HG02885 (cell line): Measurements from ENCODE around the gene OLFML2B.

ENCODE experiments used
- ATAC-seq: cut with Tn5 transposase; IDR thresholded peaks from one replicate; pipeline ENCODE4 v1.9.1; 2021; ENCODE audit warnings: mild to moderate bottlenecking; ENCODE audit not compliant: unreplicated experiment, poor library complexity

OLFML2B gene

DNA sequence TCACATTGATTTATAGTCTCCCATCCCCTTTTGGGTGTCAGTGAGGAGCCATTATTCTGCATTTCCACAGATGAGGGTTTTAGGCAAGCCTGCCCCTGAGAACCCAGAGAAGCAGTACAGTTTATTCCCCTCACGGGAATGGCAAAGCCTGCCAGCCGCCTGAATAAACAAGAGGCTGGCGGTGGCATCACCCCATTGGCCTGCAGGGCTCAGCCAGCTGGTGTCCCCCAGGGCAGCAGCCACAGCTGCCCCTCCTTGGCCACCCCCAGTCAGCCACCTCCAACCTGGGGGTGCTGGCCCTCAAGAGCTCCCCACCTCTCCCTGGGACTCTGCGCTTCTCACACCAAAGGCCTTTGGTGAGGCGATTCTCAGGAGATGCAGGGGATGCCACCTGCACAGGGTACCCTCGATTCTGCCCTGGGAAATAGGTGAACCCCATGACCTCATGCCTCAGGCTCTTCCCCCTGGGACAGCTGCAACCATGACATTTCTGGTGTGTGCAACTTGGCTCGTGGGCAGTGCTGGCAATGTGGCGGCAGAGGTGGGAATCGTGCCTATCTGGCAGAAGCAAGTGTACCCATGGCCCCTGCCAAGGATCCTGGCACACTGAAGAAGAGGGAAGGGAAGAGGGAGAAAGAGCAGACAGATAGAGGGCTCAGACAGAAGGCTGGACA lies 14.0 kb downstream of the OLFML2B start:
- ATAC-seq, result no peak

DNA sequence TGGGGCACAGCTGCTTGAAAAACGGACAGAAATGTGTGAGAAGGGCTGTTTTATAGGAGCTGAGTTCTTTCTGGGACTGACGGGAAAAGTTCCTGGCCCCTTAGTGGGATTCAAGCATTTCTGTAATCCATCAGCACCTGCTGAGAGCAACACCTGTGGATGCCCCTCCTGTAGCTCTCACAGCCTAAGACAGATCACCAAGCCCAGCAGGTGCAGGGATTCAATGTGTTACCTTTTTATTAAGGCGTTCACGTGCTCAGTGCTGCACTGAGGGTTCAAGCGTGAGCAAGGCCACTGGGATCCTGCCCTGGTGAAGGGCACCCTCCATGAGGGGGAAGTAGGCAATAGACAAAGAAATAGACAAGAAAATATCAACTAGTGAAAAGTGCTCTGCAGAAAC lies 14.9 kb downstream of the OLFML2B start:
- ATAC-seq, result no peak

DNA sequence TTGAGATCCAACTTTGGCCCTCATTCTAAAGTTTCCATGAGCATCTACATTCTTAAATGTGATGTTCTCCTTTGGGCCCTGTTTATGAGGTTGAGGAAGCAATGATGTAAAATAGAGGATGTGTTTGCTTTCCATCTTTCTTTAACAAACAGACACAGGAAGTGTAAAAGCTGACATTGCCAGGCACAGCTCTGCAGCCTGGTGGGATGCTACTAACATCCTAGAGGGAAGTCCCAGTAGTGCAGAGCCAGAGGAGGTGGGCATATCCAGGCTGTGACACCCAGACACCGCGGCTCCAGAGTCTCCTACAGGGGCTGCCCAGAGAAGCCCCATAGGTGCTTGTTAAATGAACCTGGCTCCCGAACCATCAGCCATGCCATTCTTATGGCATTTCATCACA lies 16.2 kb downstream of the OLFML2B start:
- no peak for ATAC-seq

DNA sequence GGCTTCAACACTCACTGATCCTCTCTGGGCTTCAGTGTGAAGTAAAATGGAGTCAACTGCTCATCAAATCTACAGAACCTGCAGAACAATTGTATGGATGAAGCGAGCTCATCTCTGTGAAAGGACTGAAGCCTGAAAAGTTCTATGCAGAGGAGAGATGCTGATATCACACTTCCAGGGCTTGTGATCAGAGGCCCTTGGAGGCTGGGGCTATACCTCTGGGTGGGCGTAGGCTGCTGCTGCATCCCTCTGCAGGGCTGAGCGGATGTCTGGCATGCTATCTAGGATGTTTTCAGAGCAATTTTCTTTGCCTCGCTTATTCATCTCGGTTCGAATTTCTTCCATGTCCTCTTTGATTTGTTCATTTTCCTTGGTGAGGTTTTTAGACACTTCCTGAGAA lies 17.6 kb downstream of the OLFML2B start:
- ATAC-seq, result no peak

DNA sequence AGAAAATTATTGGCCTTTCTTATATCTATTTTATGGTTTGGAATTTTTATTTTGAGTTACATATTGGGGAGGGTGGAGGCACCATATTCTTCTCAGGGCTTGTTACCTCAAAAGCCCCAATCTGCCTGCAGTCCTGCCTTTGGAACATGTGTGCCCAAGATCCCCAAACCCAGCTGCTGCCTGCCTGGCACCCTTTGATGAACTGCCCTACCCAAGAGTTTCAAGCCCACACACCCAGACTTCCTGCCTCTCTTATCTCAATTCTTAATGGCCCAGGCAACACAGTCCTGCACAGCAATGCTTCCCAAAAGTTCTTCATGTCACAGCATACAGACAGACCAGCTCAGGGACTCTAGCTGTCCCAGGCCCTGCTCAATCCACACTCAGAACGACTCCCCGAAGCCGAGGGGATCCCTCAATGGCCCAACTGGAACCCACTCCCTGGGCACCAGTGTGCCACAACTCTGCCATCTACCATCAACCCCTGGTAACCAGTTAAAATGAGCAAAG lies 19.2 kb downstream of the OLFML2B start:
- ATAC-seq, result no peak

DNA sequence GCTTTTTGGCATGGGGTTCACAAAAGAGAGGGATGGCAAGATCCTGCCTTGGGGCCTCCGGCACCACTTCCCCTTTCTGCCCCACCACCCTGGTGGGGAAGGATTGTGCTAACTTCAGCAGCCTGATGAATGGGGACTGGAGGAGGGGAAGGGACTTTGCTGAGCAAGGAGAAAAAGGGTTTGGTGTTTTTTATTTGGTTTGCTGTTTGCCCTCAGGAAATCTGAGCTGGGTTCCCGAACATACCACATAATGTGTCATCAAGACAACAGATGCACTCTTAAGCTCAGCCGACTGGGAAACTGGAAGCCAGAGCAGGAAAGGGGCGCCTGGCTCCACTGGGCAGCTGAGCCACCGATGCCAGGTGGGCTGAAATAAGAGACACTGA lies 19.8 kb downstream of the OLFML2B start:
- no peak for ATAC-seq

DNA sequence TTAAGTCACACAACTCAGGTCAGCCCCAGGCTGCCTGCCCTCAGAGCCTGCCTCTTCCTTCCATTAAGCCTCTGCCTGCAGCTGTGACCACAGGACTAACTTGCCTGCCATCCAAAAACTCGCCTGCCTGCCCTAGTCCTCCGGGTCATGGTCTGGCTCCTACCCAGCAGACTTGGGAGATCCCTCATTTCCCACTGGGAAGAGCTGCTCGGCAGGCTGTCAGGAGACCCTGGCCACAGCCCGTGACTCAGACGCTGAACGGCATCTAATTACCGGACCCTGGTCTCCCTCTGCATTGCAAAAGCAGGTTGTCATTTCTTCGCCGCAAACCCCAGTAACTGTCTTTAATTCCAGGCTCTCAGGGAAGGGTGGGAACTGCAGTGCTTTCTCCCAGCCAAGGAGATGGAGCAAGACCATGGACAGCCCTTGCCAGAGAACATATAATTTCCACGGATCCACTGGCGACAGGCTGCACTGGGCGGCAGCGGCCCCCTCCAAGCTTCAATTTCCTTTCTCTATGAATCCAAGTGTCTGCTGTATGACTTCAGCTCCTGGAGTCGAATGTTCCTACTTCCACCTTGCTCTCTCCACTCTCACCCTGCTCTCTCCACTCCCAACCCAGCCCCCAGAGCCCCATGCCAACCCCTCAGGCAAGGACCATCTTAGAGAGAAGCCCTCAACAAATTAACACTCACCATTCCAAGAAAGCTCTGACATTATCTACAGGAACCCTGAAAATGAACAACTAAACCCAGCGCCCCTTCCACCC lies 20.4 kb downstream of the OLFML2B start:
- ATAC-seq, result no peak

DNA sequence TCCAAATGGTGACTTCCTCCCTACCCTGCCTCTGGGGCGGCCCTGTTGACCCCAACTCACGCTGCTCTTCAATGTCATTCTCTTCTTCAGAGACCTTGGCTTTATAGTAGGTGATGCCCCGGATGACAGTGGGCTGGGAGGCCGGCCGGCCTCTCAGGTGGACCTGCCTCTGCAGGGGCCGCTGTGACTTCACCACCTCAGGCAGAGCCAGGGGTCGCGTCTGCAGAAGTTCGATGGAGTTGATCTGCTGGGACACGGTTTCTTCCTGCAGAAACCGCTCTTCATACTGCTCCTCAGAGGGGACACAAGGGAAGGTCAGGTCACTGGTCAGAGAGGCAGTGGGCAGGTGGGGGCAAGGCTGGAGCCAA lies 23.6 kb downstream of the OLFML2B start:
- no peak for ATAC-seq

DNA sequence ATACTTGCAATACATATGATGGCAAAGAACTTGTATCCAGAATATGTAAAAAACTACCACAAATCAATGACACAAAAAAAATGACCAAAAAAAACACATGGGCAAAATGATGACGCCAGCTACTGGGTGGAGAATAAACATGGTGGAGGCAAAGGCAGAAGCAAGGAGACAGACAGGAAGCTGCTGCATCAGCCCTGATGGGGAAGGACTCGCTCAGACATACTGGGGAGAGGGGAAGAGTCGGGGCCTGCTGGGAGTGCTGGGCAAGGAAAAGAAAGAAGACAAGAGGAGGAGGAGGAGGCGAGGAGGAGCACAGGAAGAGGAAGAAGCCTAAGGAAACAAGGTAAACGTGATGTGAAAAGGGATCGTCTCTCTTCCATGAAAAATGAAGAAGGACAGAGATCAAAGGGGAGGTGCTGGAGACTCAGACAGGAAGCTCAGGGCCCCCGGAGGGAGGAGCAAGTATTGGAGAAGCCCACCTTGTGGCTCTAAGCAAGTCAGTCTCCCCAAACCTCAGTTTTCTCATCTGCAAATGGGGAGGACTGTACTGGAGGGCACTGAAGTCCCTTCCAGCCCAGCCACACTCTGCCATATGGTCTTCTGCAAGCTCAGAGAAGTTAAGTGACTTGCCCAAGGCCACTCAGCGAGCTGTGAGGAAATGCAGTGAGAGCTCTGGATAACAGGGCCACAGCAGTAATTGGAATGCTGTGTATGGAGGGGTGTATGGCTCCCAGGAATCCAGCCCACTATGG lies 24.2 kb downstream of the OLFML2B start:
- no peak for ATAC-seq

DNA sequence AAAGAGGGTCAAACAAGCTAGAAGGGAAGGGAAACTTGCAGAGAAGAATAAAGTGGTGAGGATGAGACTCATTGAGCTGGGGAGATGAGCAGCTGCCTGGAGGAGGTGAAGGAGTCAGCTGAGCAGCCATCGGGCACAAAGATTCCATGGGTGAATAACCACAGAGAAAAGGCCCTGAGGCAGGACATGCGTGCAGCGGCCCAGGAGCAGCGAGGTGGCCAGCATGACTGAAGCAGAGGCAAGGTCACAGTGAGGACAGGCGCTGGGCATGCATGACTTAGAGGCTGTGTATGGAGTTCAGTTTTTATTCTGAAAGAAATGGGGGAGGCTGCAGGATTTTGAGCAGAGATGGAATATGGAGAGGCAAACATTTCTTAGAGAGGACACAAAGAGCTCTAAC lies 24.9 kb downstream of the OLFML2B start:
- ATAC-seq, result no peak

DNA sequence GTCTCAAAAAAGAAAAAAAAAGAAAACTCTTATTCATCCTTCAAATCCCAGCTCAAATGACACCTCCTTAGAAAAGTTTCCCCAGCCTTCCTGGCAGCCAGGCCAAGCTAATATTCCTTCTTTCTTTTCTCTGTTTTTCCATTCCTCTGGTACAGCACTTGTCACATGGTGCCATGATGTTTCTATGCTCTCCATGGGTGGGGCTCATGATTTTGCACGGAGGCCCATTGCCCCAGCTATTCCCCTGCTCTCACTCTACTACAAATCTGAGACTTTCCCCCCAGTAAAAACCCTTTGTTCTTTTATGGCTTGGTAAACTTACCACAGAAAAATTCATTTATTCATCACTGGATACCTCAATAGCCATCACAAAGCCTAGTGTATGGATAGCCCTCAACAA lies 26.5 kb downstream of the OLFML2B start:
- ATAC-seq, result no peak

DNA sequence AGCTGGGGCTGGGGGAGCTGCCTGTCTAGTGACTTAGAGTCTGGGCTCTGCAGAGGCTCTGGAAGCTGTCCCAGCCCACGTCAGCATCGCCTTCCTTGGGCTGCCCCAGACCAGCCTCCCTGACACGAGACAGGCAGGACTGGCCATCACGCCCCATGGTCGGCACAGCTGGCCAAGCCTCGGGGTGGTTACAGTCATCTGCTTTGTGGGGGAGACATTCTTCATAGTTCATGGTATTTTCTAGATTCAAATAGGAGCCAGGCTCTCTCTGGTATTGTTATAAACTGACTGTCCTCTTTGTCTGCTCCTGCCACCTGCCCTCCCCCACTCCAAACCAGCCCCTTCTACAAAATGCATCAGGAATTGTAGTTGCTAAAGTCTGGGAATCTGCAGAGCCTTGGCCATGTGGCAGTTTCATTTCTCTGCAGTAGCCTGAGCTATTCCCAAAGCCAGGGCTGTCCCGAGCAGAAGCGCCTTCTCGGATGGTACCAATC lies 29.4 kb downstream of the OLFML2B start:
- ATAC-seq, result no peak

DNA sequence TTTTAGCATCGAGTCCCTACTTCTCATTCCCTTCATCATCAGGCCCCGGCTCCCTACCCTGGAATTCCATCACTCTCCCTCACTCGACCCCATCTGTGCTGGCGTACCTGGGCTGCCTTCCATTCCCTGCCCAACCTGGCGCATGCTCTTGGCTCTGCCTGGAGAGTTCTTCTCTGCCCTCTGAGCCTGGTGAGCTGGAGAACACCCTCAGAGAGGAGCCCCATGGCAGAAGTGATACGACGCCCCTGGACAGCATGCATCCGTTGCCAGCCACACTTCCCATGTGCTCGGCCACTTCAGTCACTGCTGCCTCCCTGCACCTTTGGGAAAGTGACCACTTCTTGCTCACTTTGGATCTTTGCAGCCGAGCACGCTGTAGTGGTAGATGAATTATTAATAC lies 30.1 kb downstream of the OLFML2B start:
- no peak for ATAC-seq

DNA sequence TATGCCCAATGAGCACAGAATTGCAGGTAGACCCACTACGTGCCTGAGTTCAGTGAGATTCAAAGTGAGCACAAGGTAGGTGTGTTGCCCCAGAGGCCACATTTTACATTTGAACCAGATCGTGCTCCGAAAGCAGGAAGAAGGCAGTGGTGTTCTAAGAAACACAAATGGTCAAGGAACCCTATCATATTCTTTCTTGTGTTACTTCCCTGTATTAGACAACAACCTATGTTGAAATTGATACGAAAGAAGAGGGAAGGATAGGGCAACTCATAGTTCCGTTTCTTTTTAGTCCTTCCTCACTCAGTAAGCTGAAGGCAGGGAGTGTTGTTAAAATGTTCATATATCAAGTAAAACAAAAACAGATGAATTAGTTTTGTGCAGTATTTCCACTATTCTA lies 33.9 kb downstream of the OLFML2B start:
- ATAC-seq, result no peak

DNA sequence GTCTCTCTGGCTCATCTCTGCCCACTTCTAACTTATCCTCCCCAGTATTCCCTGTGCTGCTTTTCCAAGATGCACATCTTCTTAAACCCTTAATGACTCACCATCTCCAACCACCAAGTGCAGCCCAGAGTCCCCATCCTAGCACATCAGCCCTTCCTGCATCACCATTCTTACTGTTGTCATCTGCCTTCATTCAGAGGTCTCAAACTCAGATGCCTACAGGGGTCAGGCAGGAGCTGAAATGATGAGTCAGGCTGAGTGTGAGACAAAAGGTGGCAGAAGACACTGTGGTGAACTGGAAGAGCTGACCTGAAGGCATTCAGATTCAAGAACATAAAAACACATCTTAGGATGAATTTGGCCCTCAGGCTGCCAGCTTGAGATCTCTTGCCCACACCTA lies 34.6 kb downstream of the OLFML2B start:
- ATAC-seq, result no peak

DNA sequence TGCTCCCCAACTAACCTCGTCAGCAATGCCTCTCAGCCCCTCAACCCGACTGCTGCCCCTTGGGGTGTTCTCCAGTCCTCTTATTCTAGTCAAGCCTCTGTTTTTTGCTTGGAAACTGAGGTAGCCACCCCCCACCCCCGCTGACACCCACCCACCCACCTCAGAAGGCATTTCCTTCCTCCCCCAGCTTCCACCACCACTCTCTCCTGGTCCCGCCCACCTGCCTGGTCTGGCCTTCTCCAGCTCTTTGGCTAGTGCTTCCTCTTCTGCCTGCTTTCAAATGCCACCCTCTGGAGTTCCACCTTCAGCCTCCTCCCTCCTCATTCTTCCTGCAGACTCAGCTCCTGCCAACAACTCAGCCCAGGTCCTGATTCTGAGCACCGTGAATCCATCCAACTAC lies 35.3 kb downstream of the OLFML2B start:
- no peak for ATAC-seq

DNA sequence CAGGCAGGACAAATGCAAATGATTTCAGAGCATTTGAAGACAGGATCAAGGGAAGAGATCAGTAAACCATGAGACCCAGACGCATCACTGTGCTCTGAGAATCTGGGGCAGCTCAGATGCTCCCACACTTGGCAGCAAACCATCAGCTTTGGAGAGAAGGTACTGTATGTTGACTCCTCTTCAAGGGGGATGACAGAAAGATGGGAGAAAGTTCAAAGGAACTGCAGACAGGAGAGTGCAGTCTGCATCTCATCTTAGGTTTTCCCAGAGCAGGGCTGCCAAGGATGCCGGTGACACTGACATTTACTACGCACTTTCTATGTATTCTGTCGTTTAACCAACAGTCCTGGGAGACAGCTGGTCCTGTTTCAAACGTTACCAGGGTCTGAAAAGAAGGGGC lies 35.8 kb downstream of the OLFML2B start:
- no peak for ATAC-seq

DNA sequence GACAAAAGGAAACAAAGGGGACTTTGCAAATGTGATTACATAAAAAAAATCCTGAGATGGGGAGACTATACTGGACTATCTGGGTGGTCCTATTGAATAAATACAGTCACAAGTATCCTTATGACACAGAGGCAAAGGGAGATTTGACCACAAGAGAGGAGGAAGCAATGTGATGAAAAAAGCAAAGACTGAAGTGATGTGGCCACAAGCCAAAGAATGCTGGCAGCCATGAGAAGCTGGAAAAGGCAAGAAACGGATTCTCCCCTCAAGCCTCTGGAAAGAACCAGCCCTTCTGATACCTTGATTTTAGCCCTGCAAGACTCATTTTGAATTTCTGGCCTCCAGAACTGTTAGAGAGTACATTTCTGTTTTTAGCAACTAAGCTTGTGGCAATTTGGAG lies 36.4 kb downstream of the OLFML2B start:
- no peak for ATAC-seq

DNA sequence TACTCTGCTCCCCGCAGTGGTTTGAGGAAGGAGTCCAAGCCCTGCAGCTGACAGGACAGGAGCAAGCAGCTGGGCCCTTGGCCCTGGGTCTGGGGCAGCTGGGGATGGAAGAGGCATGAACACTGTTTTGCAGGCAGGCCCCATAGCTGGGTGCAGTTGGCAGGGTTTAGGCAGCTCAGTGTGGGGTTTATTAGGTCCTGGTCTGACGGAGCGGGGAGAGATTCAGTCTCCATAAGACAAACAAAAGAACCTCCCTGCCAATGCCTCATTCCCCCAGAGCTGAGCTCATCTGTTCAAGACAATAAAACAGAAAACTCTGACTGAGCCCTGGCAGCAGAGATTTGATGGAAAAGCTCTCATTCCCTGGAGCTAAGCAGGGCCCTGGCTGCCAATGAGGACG lies 37.3 kb downstream of the OLFML2B start:
- ATAC-seq, result no peak

DNA sequence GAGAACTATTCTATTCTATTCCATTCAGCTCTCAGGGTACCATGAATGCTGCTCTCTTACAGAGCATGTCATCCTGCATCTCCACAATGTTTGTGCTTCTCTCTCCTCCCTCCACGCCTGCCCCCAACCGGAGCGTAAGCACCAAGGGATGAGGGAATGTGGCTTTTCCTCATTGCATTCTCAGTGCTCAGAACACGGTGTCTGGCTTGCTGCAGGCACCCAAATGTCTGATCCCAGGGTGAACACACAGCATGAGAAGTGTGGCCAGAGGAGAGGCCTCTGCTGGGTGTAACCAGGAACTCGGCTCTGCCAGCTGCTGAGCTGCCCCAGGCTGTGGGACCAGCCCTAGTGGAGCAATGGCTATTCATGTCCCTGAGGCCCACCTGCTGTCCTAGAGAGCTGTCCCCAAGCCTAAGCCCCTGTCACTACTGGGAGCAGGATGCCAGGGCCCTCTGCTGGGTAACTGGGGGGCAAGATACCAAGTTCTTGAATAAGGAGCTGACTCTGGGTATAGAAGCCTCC lies 38.3 kb downstream of the OLFML2B start:
- ATAC-seq, result no peak

DNA sequence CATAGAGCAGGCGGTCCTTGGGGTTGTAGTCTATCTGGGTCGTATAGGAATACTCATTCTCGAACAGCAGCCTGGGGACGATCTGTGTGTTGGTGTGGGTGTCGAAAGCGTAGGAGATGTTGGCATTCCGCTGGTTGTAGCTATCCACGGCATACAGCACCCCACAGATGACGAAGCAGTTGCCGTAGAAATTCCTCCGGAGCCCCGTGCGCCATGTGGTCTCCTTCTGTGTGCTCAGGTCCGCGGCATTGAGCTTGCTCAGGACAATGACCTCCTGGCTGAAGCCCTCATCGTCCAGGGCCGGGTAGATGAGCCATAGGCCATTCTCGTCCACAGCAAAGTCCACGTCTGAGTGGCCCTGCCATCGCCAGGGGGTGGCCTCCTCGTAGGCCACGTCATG lies 39.9 kb downstream of the OLFML2B start:
- no peak for ATAC-seq
